Measurements from ENCODE around the gene NAA80.

DNA sequence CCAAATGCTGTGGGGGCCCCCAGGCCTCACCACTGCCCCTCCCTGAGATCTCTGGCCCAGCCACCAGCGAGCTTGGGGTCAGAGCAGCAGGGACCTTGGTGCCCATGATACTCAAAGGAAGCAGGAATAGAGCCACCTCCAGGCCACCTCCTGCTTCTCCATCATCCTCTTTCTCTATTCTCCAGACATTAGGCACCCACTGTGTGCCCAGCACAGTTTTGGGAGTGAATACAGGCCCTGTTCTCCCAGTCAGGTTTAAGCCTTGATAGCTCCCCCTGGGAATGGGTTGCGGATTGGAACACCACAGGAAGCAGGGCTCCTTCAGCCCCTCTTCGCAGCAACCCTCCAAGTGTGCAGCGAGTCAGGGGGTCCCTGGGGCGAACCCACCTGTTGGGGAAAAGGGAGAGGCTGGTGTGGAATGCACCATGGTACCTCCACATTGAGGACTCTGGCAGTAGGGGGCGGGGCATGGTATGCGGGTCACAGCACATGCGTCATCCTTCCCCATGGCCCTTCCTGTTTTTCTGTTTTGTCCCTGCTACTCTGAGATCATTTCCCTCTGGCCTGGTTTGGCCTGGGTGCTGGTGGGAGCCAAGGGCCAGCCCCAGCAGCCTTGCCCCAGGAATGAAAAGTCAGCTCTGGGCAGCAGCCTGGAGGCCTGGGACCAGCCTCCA, 44.5 kb downstream of the NAA80 start:
- TF ChIP-seq, protein P1, sequence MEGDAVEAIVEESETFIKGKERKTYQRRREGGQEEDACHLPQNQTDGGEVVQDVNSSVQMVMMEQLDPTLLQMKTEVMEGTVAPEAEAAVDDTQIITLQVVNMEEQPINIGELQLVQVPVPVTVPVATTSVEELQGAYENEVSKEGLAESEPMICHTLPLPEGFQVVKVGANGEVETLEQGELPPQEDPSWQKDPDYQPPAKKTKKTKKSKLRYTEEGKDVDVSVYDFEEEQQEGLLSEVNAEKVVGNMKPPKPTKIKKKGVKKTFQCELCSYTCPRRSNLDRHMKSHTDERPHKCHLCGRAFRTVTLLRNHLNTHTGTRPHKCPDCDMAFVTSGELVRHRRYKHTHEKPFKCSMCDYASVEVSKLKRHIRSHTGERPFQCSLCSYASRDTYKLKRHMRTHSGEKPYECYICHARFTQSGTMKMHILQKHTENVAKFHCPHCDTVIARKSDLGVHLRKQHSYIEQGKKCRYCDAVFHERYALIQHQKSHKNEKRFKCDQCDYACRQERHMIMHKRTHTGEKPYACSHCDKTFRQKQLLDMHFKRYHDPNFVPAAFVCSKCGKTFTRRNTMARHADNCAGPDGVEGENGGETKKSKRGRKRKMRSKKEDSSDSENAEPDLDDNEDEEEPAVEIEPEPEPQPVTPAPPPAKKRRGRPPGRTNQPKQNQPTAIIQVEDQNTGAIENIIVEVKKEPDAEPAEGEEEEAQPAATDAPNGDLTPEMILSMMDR (IDR thresholded peaks at IDR 0.05 in 4 of 5, conservative IDR thresholded peaks at IDR 0.05 in 1 of 5): no peak
- TF ChIP-seq POLR2A (IDR thresholded peaks at IDR 0.05): peak; percentile 35 to 65
